WTC11 (cell line): ENCODE data around the gene CD320. TPM values are rescaled to one million over a fixed set of nuclear protein-coding genes. Genes with fewer than 3 reads are reported as not detected.

Experiments used
- ATAC-seq: fragments of 200-7000 bp; cut with Tn5 transposase; 2 replicates; pipeline ENCODE4 v1.10.0; 2021; ENCODE audit warnings: mild to moderate bottlenecking, moderate library complexity
- CTCF ChIA-PET: fragments of 300-600 bp; sonication (Branson Sonifier 250); formaldehyde crosslinking; loops from one replicate; lab custom pipeline; 2021; ENCODE audit warnings: antibody characterized with exemption; lab: Charles Lee
- POLR2A ChIA-PET: fragments of 350-600 bp; sonication (Branson Sonifier 250); formaldehyde crosslinking; loops from one replicate; lab custom pipeline; 2021; ENCODE audit warnings: antibody characterized with exemption; lab: Charles Lee
- DNase-seq: peaks from one replicate; pipeline ENCODE4 v3.0.0; 2021; ENCODE audit warnings: low spot score
- H3K27ac Mint-ChIP-seq: 2 replicates; pipeline ENCODE4 v1.8.0; 2021; ENCODE audit warnings: mixed read lengths
- H3K27me3 Mint-ChIP-seq: 2 replicates; pipeline ENCODE4 v1.8.0; 2021; ENCODE audit warnings: low read depth, mild to moderate bottlenecking, moderate library complexity, mixed read lengths
- H3K36me3 Mint-ChIP-seq: 2 replicates; pipeline ENCODE4 v1.8.0; 2021; ENCODE audit warnings: mixed read lengths
- H3K4me1 Mint-ChIP-seq: 2 replicates; pipeline ENCODE4 v1.8.0; 2022; ENCODE audit warnings: mixed read lengths
- H3K4me3 Mint-ChIP-seq: 2 replicates; pipeline ENCODE4 v1.8.0; 2021; ENCODE audit warnings: mild to moderate bottlenecking, moderate library complexity, mixed read lengths
- H3K9me3 Mint-ChIP-seq: 2 replicates; pipeline ENCODE4 v1.8.0; 2021; ENCODE audit warnings: mixed read lengths
- CTCF ChIP-seq: fragments of 200-600 bp; IDR thresholded peaks from 2 replicates; pipeline ENCODE4 v1.8.0; 2022; ENCODE audit warnings: antibody characterized with exemption
- EMX1 ChIP-seq: fragments of 250-450 bp; sonication (Bioruptor Pico); IDR thresholded peaks from 2 replicates; pipeline ENCODE4 v1.8.0; 2021; ENCODE audit warnings: mild to moderate bottlenecking
- ERG ChIP-seq: fragments of 250-450 bp; sonication (Bioruptor Pico); IDR thresholded peaks from 2 replicates; pipeline ENCODE4 v1.8.0; 2021; ENCODE audit warnings: mild to moderate bottlenecking
- ETV6 ChIP-seq: sonication (generic); formaldehyde crosslinking; IDR thresholded peaks from 2 replicates; pipeline ENCODE4 v1.8.1; 2022; ENCODE audit warnings: mild to moderate bottlenecking, missing genetic modification reagents
- NR1H2 ChIP-seq: sonication (generic); formaldehyde crosslinking; IDR thresholded peaks from 2 replicates; pipeline ENCODE4 v1.9.0; 2021; ENCODE audit warnings: mild to moderate bottlenecking, moderate library complexity, missing genetic modification reagents
- NR3C1 ChIP-seq: sonication (generic); formaldehyde crosslinking; conservative IDR thresholded peaks from 2 replicates; pipeline ENCODE4 v1.8.1; 2023; ENCODE audit warnings: low read depth, mild to moderate bottlenecking, missing genetic modification reagents
- OVOL2 ChIP-seq: fragments of 250-450 bp; sonication (Bioruptor Pico); IDR thresholded peaks from 2 replicates; pipeline ENCODE4 v1.9.0; 2021; ENCODE audit warnings: mild to moderate bottlenecking, borderline replicate concordance
- SMAD3 ChIP-seq: sonication (generic); formaldehyde crosslinking; IDR thresholded peaks from 2 replicates; pipeline ENCODE4 v1.8.0; 2022; ENCODE audit warnings: missing genetic modification reagents, mild to moderate bottlenecking, borderline replicate concordance
- TEAD1 ChIP-seq: sonication (generic); formaldehyde crosslinking; IDR thresholded peaks from 2 replicates; pipeline ENCODE4 v1.8.0; 2022; ENCODE audit warnings: mild to moderate bottlenecking, missing genetic modification reagents
- TEAD4 ChIP-seq: sonication (generic); formaldehyde crosslinking; IDR thresholded peaks from 2 replicates; pipeline ENCODE4 v1.8.0; 2022; ENCODE audit warnings: mild to moderate bottlenecking, missing genetic modification reagents
- USF2 ChIP-seq: sonication (generic); formaldehyde crosslinking; IDR thresholded peaks from 2 replicates; pipeline ENCODE4 v1.8.1; 2023; ENCODE audit warnings: mild to moderate bottlenecking, missing genetic modification reagents, moderate library complexity
- ZBTB21 ChIP-seq: sonication (generic); formaldehyde crosslinking; IDR thresholded peaks from 2 replicates; pipeline ENCODE4 v1.8.1; 2023; ENCODE audit warnings: mild to moderate bottlenecking, missing genetic modification reagents, borderline replicate concordance
- ZMAT4 ChIP-seq: fragments of 250-450 bp; sonication (Bioruptor Pico); IDR thresholded peaks from 2 replicates; pipeline ENCODE4 v1.9.0; 2021; ENCODE audit warnings: mild to moderate bottlenecking
- ZNF416 ChIP-seq: fragments of 250-450 bp; sonication (Bioruptor Pico); IDR thresholded peaks from 2 replicates; pipeline ENCODE4 v1.9.0; 2021; ENCODE audit warnings: mild to moderate bottlenecking, inconsistent platforms
- ZNF671 ChIP-seq: fragments of 250-450 bp; sonication (Bioruptor Pico); IDR thresholded peaks from 2 replicates; pipeline ENCODE4 v1.8.0; 2021; ENCODE audit warnings: mild to moderate bottlenecking
- total RNA-seq: library from RNA; stranded (reverse); gene quantifications from 3 replicates; pipeline ENCODE4 v1.2.3, GENCODE V29; 2021
- TF ChIP-seq, protein P1 (sequence below): sonication (generic); formaldehyde crosslinking; IDR thresholded peaks from 2 replicates; pipeline ENCODE4 v1.8.1; 2023; ENCODE audit warnings: mild to moderate bottlenecking, moderate library complexity, missing genetic modification reagents
- TF ChIP-seq, protein P2 (sequence below): sonication (generic); formaldehyde crosslinking; conservative IDR thresholded peaks from 2 replicates; pipeline ENCODE4 v1.8.1; 2023; ENCODE audit warnings: mild to moderate bottlenecking, low read depth, missing genetic modification reagents, moderate library complexity
- TF ChIP-seq, protein P3 (sequence below): sonication (generic); formaldehyde crosslinking; IDR thresholded peaks from 2 replicates; pipeline ENCODE4 v1.8.1; 2022; ENCODE audit warnings: missing genetic modification reagents, borderline replicate concordance
- TF ChIP-seq, protein P4 (sequence below): sonication (generic); formaldehyde crosslinking; IDR thresholded peaks from 2 replicates; pipeline ENCODE4 v1.8.1; 2023; ENCODE audit warnings: mild to moderate bottlenecking, missing genetic modification reagents, borderline replicate concordance

Gene CD320
- total RNA-seq, 1 experiment from 2014 or later, result 107 TPM

DNA sequence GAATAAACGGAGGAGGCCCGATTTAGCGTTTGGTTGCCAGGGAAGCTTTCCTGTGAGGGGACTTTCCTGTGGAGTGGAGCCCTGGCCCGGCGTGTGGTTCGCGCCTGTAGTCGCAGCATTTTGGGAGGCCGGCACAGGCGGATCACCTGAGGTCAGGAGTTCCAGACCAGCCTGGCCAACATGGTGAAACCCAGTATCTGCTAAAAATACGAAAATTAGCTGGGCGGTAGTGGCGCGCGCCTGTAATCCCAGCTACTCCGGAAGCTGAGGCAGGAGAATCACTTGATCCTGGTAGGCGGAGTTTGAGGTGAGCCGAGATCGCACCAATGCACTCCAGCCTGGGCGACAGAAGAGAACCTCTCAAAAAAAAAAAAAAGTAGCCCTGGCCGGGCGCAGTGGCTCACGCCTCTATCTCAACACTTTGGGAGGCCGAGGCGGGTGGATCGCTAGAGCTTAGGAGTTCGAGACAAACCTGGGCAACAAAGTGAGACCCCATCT, 28.0 kb upstream of the CD320 start:
- Mint-ChIP-seq H3K4me1 (peaks cover 26% of the 10 kb centered on the region), H3K9me3 (no peaks in the 10 kb centered on the region), H3K4me3 (peak overlapping the region; percentile 59), H3K27me3 (peaks cover 65% of the 10 kb centered on the region), H3K36me3 (no peaks in the 10 kb centered on the region), H3K27ac (no peak overlapping the region; the same call in 1 of the 2 replicates)
- ChIA-PET POLR2A (interaction anchor here (1.1 kb wide), 1 partner anchor 245 kb away, joined by 3 read pairs; no protein-coding TSS in a partner anchor), CTCF (interaction anchor here (0.6 to 5.7 kb wide), 10 partner anchors 11 to 242 kb away, joined by 3 to 40 read pairs (median 6); partner anchors contain the start of genes HNRNPM, MARCHF2 and RAB11B)
- DNase-seq, result no peak
- ATAC-seq, result no peak
- no peak for TF ChIP-seq ZMAT4 (CRISPR knock-in tag)
- TF ChIP-seq ETV6, result no peak
- no peak for TF ChIP-seq EMX1 (CRISPR knock-in tag)
- TF ChIP-seq NR1H2 (CRISPR knock-in tag), result no peak
- no peak for TF ChIP-seq USF2
- TF ChIP-seq, protein P1, sequence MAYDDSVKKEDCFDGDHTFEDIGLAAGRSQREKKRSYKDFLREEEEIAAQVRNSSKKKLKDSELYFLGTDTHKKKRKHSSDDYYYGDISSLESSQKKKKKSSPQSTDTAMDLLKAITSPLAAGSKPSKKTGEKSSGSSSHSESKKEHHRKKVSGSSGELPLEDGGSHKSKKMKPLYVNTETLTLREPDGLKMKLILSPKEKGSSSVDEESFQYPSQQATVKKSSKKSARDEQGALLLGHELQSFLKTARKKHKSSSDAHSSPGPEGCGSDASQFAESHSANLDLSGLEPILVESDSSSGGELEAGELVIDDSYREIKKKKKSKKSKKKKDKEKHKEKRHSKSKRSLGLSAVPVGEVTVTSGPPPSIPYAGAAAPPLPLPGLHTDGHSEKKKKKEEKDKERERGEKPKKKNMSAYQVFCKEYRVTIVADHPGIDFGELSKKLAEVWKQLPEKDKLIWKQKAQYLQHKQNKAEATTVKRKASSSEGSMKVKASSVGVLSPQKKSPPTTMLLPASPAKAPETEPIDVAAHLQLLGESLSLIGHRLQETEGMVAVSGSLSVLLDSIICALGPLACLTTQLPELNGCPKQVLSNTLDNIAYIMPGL (CRISPR knock-in tag), result no peak
- TF ChIP-seq SMAD3 (CRISPR knock-in tag), result no peak
- TF ChIP-seq OVOL2 (CRISPR knock-in tag), result no peak
- TF ChIP-seq ZBTB21 (CRISPR knock-in tag), result no peak
- TF ChIP-seq, protein P2, sequence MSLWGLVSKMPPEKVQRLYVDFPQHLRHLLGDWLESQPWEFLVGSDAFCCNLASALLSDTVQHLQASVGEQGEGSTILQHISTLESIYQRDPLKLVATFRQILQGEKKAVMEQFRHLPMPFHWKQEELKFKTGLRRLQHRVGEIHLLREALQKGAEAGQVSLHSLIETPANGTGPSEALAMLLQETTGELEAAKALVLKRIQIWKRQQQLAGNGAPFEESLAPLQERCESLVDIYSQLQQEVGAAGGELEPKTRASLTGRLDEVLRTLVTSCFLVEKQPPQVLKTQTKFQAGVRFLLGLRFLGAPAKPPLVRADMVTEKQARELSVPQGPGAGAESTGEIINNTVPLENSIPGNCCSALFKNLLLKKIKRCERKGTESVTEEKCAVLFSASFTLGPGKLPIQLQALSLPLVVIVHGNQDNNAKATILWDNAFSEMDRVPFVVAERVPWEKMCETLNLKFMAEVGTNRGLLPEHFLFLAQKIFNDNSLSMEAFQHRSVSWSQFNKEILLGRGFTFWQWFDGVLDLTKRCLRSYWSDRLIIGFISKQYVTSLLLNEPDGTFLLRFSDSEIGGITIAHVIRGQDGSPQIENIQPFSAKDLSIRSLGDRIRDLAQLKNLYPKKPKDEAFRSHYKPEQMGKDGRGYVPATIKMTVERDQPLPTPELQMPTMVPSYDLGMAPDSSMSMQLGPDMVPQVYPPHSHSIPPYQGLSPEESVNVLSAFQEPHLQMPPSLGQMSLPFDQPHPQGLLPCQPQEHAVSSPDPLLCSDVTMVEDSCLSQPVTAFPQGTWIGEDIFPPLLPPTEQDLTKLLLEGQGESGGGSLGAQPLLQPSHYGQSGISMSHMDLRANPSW (CRISPR knock-in tag), result no peak
- no peak for TF ChIP-seq TEAD1 (CRISPR knock-in tag)
- no peak for TF ChIP-seq ERG (CRISPR knock-in tag)
- TF ChIP-seq, protein P3, sequence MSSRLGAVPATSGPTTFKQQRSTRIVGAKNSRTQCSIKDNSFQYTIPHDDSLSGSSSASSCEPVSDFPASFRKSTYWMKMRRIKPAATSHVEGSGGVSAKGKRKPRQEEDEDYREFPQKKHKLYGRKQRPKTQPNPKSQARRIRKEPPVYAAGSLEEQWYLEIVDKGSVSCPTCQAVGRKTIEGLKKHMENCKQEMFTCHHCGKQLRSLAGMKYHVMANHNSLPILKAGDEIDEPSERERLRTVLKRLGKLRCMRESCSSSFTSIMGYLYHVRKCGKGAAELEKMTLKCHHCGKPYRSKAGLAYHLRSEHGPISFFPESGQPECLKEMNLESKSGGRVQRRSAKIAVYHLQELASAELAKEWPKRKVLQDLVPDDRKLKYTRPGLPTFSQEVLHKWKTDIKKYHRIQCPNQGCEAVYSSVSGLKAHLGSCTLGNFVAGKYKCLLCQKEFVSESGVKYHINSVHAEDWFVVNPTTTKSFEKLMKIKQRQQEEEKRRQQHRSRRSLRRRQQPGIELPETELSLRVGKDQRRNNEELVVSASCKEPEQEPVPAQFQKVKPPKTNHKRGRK (CRISPR knock-in tag), result no peak
- TF ChIP-seq NR3C1 (CRISPR knock-in tag), result no peak
- no peak for TF ChIP-seq TEAD4
- no peak for TF ChIP-seq CTCF
- TF ChIP-seq ZNF416, result no peak
- TF ChIP-seq, protein P4, sequence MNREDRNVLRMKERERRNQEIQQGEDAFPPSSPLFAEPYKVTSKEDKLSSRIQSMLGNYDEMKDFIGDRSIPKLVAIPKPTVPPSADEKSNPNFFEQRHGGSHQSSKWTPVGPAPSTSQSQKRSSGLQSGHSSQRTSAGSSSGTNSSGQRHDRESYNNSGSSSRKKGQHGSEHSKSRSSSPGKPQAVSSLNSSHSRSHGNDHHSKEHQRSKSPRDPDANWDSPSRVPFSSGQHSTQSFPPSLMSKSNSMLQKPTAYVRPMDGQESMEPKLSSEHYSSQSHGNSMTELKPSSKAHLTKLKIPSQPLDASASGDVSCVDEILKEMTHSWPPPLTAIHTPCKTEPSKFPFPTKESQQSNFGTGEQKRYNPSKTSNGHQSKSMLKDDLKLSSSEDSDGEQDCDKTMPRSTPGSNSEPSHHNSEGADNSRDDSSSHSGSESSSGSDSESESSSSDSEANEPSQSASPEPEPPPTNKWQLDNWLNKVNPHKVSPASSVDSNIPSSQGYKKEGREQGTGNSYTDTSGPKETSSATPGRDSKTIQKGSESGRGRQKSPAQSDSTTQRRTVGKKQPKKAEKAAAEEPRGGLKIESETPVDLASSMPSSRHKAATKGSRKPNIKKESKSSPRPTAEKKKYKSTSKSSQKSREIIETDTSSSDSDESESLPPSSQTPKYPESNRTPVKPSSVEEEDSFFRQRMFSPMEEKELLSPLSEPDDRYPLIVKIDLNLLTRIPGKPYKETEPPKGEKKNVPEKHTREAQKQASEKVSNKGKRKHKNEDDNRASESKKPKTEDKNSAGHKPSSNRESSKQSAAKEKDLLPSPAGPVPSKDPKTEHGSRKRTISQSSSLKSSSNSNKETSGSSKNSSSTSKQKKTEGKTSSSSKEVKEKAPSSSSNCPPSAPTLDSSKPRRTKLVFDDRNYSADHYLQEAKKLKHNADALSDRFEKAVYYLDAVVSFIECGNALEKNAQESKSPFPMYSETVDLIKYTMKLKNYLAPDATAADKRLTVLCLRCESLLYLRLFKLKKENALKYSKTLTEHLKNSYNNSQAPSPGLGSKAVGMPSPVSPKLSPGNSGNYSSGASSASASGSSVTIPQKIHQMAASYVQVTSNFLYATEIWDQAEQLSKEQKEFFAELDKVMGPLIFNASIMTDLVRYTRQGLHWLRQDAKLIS (CRISPR knock-in tag), result no peak
- no peak for TF ChIP-seq ZNF671 (CRISPR knock-in tag)
